Loucy (cell line): ENCODE results near the gene MMRN1.

ENCODE experiments used
- EZH2phosphoT487 ChIP-seq: fragments of 200-600 bp; IDR thresholded peaks from 2 replicates; pipeline ENCODE4 v1.6.1; 2018; ENCODE audit warnings: antibody characterized with exemption, mild to moderate bottlenecking, moderate library complexity, borderline replicate concordance
- TF ChIP-seq, protein P1 (sequence below): fragments of 200-600 bp; sonication (generic); conservative IDR thresholded peaks from 2 replicates; pipeline ENCODE4 v1.5.1; 2014; ENCODE audit warnings: mild to moderate bottlenecking, antibody characterized with exemption, low read length

DNA sequence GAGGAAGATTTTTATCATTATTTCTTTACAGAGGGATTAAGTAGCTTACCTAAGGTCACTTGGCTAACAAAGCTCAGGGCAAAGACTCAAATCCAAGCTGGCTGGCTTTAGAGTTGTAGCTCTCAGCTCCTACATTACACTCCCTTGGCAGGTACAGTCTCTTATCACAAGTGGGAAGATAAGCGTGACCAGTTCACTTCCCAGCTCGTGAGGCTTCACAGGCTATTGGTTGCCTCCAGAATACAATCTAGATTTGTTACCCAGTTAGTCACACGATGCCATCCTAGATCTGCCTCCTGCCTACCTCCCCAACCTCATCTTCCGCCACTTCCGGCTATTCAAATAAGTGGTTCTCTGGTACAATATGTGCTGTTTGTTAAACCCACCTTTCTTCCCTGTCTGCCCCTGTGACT lies 3.7 kb downstream of the MMRN1 start:
- TF ChIP-seq, protein P1, sequence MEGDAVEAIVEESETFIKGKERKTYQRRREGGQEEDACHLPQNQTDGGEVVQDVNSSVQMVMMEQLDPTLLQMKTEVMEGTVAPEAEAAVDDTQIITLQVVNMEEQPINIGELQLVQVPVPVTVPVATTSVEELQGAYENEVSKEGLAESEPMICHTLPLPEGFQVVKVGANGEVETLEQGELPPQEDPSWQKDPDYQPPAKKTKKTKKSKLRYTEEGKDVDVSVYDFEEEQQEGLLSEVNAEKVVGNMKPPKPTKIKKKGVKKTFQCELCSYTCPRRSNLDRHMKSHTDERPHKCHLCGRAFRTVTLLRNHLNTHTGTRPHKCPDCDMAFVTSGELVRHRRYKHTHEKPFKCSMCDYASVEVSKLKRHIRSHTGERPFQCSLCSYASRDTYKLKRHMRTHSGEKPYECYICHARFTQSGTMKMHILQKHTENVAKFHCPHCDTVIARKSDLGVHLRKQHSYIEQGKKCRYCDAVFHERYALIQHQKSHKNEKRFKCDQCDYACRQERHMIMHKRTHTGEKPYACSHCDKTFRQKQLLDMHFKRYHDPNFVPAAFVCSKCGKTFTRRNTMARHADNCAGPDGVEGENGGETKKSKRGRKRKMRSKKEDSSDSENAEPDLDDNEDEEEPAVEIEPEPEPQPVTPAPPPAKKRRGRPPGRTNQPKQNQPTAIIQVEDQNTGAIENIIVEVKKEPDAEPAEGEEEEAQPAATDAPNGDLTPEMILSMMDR = no peak
- no peak for TF ChIP-seq EZH2phosphoT487
